Stimulated activated naive B cell treated with anti-CD40 and anti-IgM and Interleukin-4, amounts not matched to agents 10 μg/mL and 1 μg/mL and 100 μg/mL, for 72 hours (primary cell): ENCODE measurements around the gene PCID2.

Source experiments
- ATAC-seq, 2 donors: fragments of 150-1000 bp; cut with Tn5 transposase; replicated peaks; 2 replicates each; pipeline ENCODE4 v1.10.0; 2021; ENCODE audit warnings: moderate library complexity in 1 of 2
- DNase-seq: peaks from one replicate; pipeline ENCODE4 v3.0.0; 2021
- H3K27ac Mint-ChIP-seq: one replicate; pipeline ENCODE4 v1.8.0; 2022; ENCODE audit warnings: mild to moderate bottlenecking, mixed read lengths
- H3K27me3 Mint-ChIP-seq, 2 donors: one replicate each; pipeline ENCODE4 v1.8.0; 2022; ENCODE audit warnings: mixed read lengths in 2 of 2
- H3K36me3 Mint-ChIP-seq, 2 donors: one replicate each; pipeline ENCODE4 v1.8.0; 2022; ENCODE audit warnings: mixed read lengths in 2 of 2, mild to moderate bottlenecking in 1 of 2
- H3K4me1 Mint-ChIP-seq, 2 donors: one replicate each; pipeline ENCODE4 v1.8.0; 2022; ENCODE audit warnings: mixed read lengths in 2 of 2, mild to moderate bottlenecking in 1 of 2
- H3K4me3 Mint-ChIP-seq, 2 donors: one replicate each; pipeline ENCODE4 v1.8.0; 2022; ENCODE audit warnings: mild to moderate bottlenecking in 2 of 2, mixed read lengths in 2 of 2, moderate library complexity in 1 of 2
- H3K9me3 Mint-ChIP-seq, 2 donors: one replicate each; pipeline ENCODE4 v1.8.0; 2022; ENCODE audit warnings: mixed read lengths in 2 of 2, mild to moderate bottlenecking in 1 of 2

The PCID2 gene

GRCh38 chr13:113159701-113160100 is 48.8 kb downstream of the PCID2 start:
- Mint-ChIP-seq H3K27me3 (peaks cover 36 to 41% of the 10 kb centered on the region in 2 donors), H3K36me3 (peaks cover 5 to 8% of the 10 kb centered on the region in 2 donors), H3K4me3 (no peak overlapping the region), H3K27ac (no peak overlapping the region), H3K4me1 (peaks cover 4 to 6% of the 10 kb centered on the region in 2 donors), H3K9me3 (peaks cover 5 to 17% of the 10 kb centered on the region in 2 donors)
- DNase-seq, result no peak
- no peak for ATAC-seq

- ATAC-seq, result no peak
- peaks cover 36 to 41% of the 10 kb centered on the region in 2 donors for H3K27me3 Mint-ChIP-seq
- peaks cover 4 to 6% of the 10 kb centered on the region in 2 donors for H3K4me1 Mint-ChIP-seq
- peaks cover 5 to 8% of the 10 kb centered on the region in 2 donors for H3K36me3 Mint-ChIP-seq
- no peak overlapping the region for H3K4me3 Mint-ChIP-seq
- peaks cover 5 to 17% of the 10 kb centered on the region in 2 donors for H3K9me3 Mint-ChIP-seq
- no peak overlapping the region for H3K27ac Mint-ChIP-seq
- no peak for DNase-seq
These were observed 49.5 kb downstream of the PCID2 start for GRCh38 chr13:113158946-113159345.

- Mint-ChIP-seq H3K4me3 (no peak within 1 kb of the TSS), H3K9me3 (peaks cover 5 to 17% of the 10 kb centered on the region in 2 donors), H3K27ac (no peak within 1 kb of the TSS), H3K36me3 (peaks cover 5% of the 10 kb centered on the region in 2 donors), H3K27me3 (peaks cover 29 to 36% of the 10 kb centered on the region in 2 donors), H3K4me1 (peaks cover 6 to 12% of the 10 kb centered on the region in 2 donors)
- DNase-seq (no peak), ATAC-seq (no peak)
These were observed 50.3 kb downstream of the PCID2 start, which contains the start of gene PROZ for GRCh38 chr13:113157929-113158747. Gene PROZ (plus strand): TSS chr13:113158648. CDS start chr13:113158661, 13 bp downstream.

GRCh38 chr13:113157206-113157928 is 51.1 kb downstream of the PCID2 start:
- peaks cover 5% of the 10 kb centered on the region in 2 donors for H3K36me3 Mint-ChIP-seq
- no peak overlapping the region for H3K27ac Mint-ChIP-seq
- H3K27me3 Mint-ChIP-seq, result peaks cover 32 to 37% of the 10 kb centered on the region in 2 donors
- H3K4me1 Mint-ChIP-seq, result peaks cover 12 to 20% of the 10 kb centered on the region in 2 donors
- H3K9me3 Mint-ChIP-seq, result peaks cover 5 to 17% of the 10 kb centered on the region in 2 donors
- no peak for DNase-seq
- ATAC-seq, result no peak
- H3K4me3 Mint-ChIP-seq, result no peak overlapping the region

GRCh38 chr13:113155982-113156655 is 52.4 kb downstream of the PCID2 start:
- H3K27ac Mint-ChIP-seq, result no peak overlapping the region
- ATAC-seq (no peak), DNase-seq (no peak)
- H3K9me3 Mint-ChIP-seq, result peaks cover 5 to 17% of the 10 kb centered on the region in 2 donors
- H3K36me3 Mint-ChIP-seq, result peaks cover 5 to 6% of the 10 kb centered on the region in 2 donors
- H3K4me1 Mint-ChIP-seq, result peaks cover 16 to 24% of the 10 kb centered on the region in 2 donors
- H3K27me3 Mint-ChIP-seq, result peaks cover 38 to 45% of the 10 kb centered on the region in 2 donors
- no peak overlapping the region for H3K4me3 Mint-ChIP-seq

GRCh38 chr13:113155201-113155600 is 53.3 kb downstream of the PCID2 start:
- Mint-ChIP-seq H3K36me3 (peaks cover 5 to 7% of the 10 kb centered on the region in 2 donors), H3K4me3 (peak overlapping the region in 1 of 2 donors; percentile 33), H3K9me3 (peaks cover 5 to 17% of the 10 kb centered on the region in 2 donors), H3K27me3 (peaks cover 41 to 44% of the 10 kb centered on the region in 2 donors), H3K27ac (no peak overlapping the region), H3K4me1 (peaks cover 16 to 22% of the 10 kb centered on the region in 2 donors)
- ATAC-seq (no peak), DNase-seq (no peak)

- peak; percentile 12 for DNase-seq
- peak overlapping the region; percentile 79 for H3K27ac Mint-ChIP-seq
These were observed 54.4 kb downstream of the PCID2 start for GRCh38 chr13:113153810-113154748.

GRCh38 chr13:113152984-113153809 is 55.3 kb downstream of the PCID2 start:
- Mint-ChIP-seq H3K4me1 (peaks cover 16 to 22% of the 10 kb centered on the region in 2 donors), H3K9me3 (peaks cover 5 to 17% of the 10 kb centered on the region in 2 donors), H3K27me3 (peaks cover 46% of the 10 kb centered on the region in 2 donors), H3K4me3 (peak overlapping the region; percentile 67 to 73), H3K27ac (peak overlapping the region; percentile 48), H3K36me3 (peaks cover 5 to 7% of the 10 kb centered on the region in 2 donors)
- ATAC-seq (peak; percentile 44 to 47), DNase-seq (no peak)

More at GRCh38 chr13:113153810-113154748, 54.4 kb downstream of the PCID2 start:
- Mint-ChIP-seq H3K36me3 (peaks cover 5 to 7% of the 10 kb centered on the region in 2 donors), H3K27me3 (peaks cover 44 to 46% of the 10 kb centered on the region in 2 donors), H3K4me3 (peak overlapping the region; percentile 67 to 73), H3K9me3 (peaks cover 5 to 17% of the 10 kb centered on the region in 2 donors), H3K4me1 (peaks cover 16 to 22% of the 10 kb centered on the region in 2 donors)
- ATAC-seq, result peak; percentile 75

GRCh38 chr13:113152691-113152983 is 55.8 kb downstream of the PCID2 start:
- peaks cover 42 to 43% of the 10 kb centered on the region in 2 donors for H3K27me3 Mint-ChIP-seq

GRCh38 chr13:113151745-113152690 is 56.5 kb downstream of the PCID2 start:
- peaks cover 5 to 7% of the 10 kb centered on the region in 2 donors for H3K36me3 Mint-ChIP-seq
- ATAC-seq, result peak; percentile 39 to 51
- peaks cover 5 to 13% of the 10 kb centered on the region in 2 donors for H3K9me3 Mint-ChIP-seq
- H3K27ac Mint-ChIP-seq, result peak overlapping the region; percentile 70
- no peak for DNase-seq
- peak overlapping the region; percentile 67 to 73 for H3K4me3 Mint-ChIP-seq
- H3K27me3 Mint-ChIP-seq, result peaks cover 42 to 49% of the 10 kb centered on the region in 2 donors
- peaks cover 16 to 22% of the 10 kb centered on the region in 2 donors for H3K4me1 Mint-ChIP-seq

More at GRCh38 chr13:113152691-113152983, 55.8 kb downstream of the PCID2 start:
- H3K27ac Mint-ChIP-seq, result peak overlapping the region; percentile 70
- ATAC-seq (no peak), DNase-seq (no peak)
- H3K4me3 Mint-ChIP-seq, result peak overlapping the region; percentile 67 to 73
- H3K4me1 Mint-ChIP-seq, result peaks cover 16 to 22% of the 10 kb centered on the region in 2 donors
- H3K9me3 Mint-ChIP-seq, result peaks cover 5 to 17% of the 10 kb centered on the region in 2 donors
- peaks cover 5 to 7% of the 10 kb centered on the region in 2 donors for H3K36me3 Mint-ChIP-seq

- ATAC-seq, result no peak
- Mint-ChIP-seq H3K27me3 (peaks cover 49 to 54% of the 10 kb centered on the region in 2 donors), H3K27ac (no peak overlapping the region), H3K36me3 (peaks cover 5 to 7% of the 10 kb centered on the region in 2 donors), H3K4me1 (peaks cover 19 to 22% of the 10 kb centered on the region in 2 donors), H3K4me3 (peak overlapping the region in 1 of 2 donors; percentile 10), H3K9me3 (peaks cover 5 to 6% of the 10 kb centered on the region in 2 donors)
- no peak for DNase-seq
These were observed 57.7 kb downstream of the PCID2 start for GRCh38 chr13:113150550-113151365.
